Neural cell (in vitro differentiated cells): ENCODE data around the gene TBL1X. TPM values are rescaled to one million over a fixed set of nuclear protein-coding genes. Genes with fewer than 3 reads are reported as not detected.

ENCODE experiments used
- H2AFZ ChIP-seq: fragments of 200-600, 300-800 bp; sonication (generic), shearing (Covaris generic); 2 replicates; pipeline ENCODE4 v1.6.0; 2014; ENCODE audit warnings: low read depth, mild to moderate bottlenecking, antibody characterized with exemption, low read length, moderate library complexity
- H3F3A ChIP-seq: fragments of 200-600 bp; shearing (Covaris generic); 2 replicates; pipeline ENCODE4 v1.6.1; 2016; ENCODE audit warnings: mild to moderate bottlenecking, moderate library complexity, mixed read lengths, antibody characterized with exemption, low read length; ENCODE audit not compliant: insufficient read depth, poor library complexity, severe bottlenecking
- H3K27ac ChIP-seq: fragments of 200-600, 300-800 bp; sonication (generic), shearing (Covaris generic); 2 replicates; pipeline ENCODE4 v1.5.1; 2014; ENCODE audit warnings: mild to moderate bottlenecking, low read length, moderate library complexity
- H3K27me3 ChIP-seq: fragments of 300-800, 200-600 bp; sonication (generic), shearing (Covaris generic); 2 replicates; pipeline ENCODE4 v1.6.0; 2014; ENCODE audit warnings: mild to moderate bottlenecking, low read depth, low read length, moderate library complexity; ENCODE audit not compliant: insufficient read depth
- H3K36me3 ChIP-seq: fragments of 300-800, 200-600 bp; sonication (generic), shearing (Covaris generic); 2 replicates; pipeline ENCODE4 v1.5.1; 2014; ENCODE audit warnings: mild to moderate bottlenecking, antibody characterized with exemption, low read length, moderate library complexity; ENCODE audit not compliant: insufficient read depth
- H3K4me2 ChIP-seq: fragments of 300-800, 200-600 bp; sonication (generic), shearing (Covaris generic); 2 replicates; pipeline ENCODE4 v1.6.0; 2014; ENCODE audit warnings: mild to moderate bottlenecking, low read length
- H3K4me3 ChIP-seq: fragments of 300-800, 200-600 bp; sonication (generic), shearing (Covaris generic); 2 replicates; pipeline ENCODE4 v1.5.1; 2014; ENCODE audit warnings: mild to moderate bottlenecking, low read length, moderate library complexity
- H3K79me2 ChIP-seq: fragments of 200-600 bp; shearing (Covaris generic); replicated peaks from 2 replicates; pipeline ENCODE4 v1.6.0; 2014; ENCODE audit warnings: mild to moderate bottlenecking, low read length, moderate library complexity; ENCODE audit not compliant: insufficient read depth
- H3K9ac ChIP-seq: fragments of 300-800, 200-600 bp; sonication (generic), shearing (Covaris generic); 2 replicates; pipeline ENCODE4 v1.6.1; 2016; ENCODE audit warnings: mild to moderate bottlenecking, low read length, mixed read lengths
- H3K9me2 ChIP-seq: fragments of 200-600 bp; shearing (Covaris generic); 2 replicates; pipeline ENCODE4 v1.6.1; 2016; ENCODE audit warnings: mild to moderate bottlenecking, low read length, mixed read lengths; ENCODE audit not compliant: insufficient read depth
- H3K9me3 ChIP-seq: fragments of 200-600, 300-800 bp; sonication (generic), shearing (Covaris generic); 2 replicates; pipeline ENCODE4 v1.6.1; 2016; ENCODE audit warnings: mild to moderate bottlenecking, mixed run types, low read length, moderate library complexity, mixed read lengths
- H4K20me1 ChIP-seq: fragments of 200-600 bp; shearing (Covaris generic); 2 replicates; pipeline ENCODE4 v1.6.1; 2016; ENCODE audit warnings: mild to moderate bottlenecking, mixed run types; ENCODE audit not compliant: insufficient read depth
- EP300 ChIP-seq: fragments of 450-650 bp; conservative IDR thresholded peaks from 2 replicates; pipeline ENCODE4 v1.6.1; 2014; ENCODE audit warnings: antibody characterized with exemption, mild to moderate bottlenecking, moderate library complexity; ENCODE audit not compliant: poor library complexity, severe bottlenecking
- EZH2 ChIP-seq: fragments of 200-600, 300-800 bp; shearing (Covaris generic), sonication (generic); IDR thresholded peaks from 2 replicates; pipeline ENCODE4 v1.6.1; 2014; ENCODE audit warnings: antibody characterized with exemption, low read length, borderline replicate concordance, mild to moderate bottlenecking; ENCODE audit not compliant: insufficient read depth, poor library complexity, severe bottlenecking
- MXI1 ChIP-seq: fragments of 450-650 bp; conservative IDR thresholded peaks from 2 replicates; pipeline ENCODE4 v1.6.1; 2014; ENCODE audit warnings: antibody characterized with exemption, mild to moderate bottlenecking; ENCODE audit not compliant: poor library complexity, severe bottlenecking
- POLR2AphosphoS5 ChIP-seq: IDR thresholded peaks from 2 replicates; pipeline ENCODE4 v1.6.1; 2012
- RAD21 ChIP-seq: fragments of 450-650 bp; conservative IDR thresholded peaks from 2 replicates; pipeline ENCODE4 v1.6.1; 2014; ENCODE audit warnings: antibody characterized with exemption, mild to moderate bottlenecking, moderate library complexity
- SMC3 ChIP-seq: fragments of 450-650 bp; conservative IDR thresholded peaks from 2 replicates; pipeline ENCODE4 v1.6.1; 2014; ENCODE audit warnings: antibody characterized with exemption, mild to moderate bottlenecking, moderate library complexity; ENCODE audit not compliant: poor library complexity
- TAF1 ChIP-seq: IDR thresholded peaks from 2 replicates; pipeline ENCODE4 v1.6.1; 2012; ENCODE audit warnings: low read depth
- polyA plus RNA-seq: library from polyadenylated mRNA; depleted of rRNA; stranded (reverse); fragments of >200 nt; gene quantifications from 2 replicates; pipeline ENCODE4 v1.2.3, GENCODE V29; 2014
- TF ChIP-seq, protein P1 (sequence below): IDR thresholded peaks from 2 replicates; pipeline ENCODE4 v1.6.1; 2012; ENCODE audit warnings: borderline replicate concordance
- TF ChIP-seq, protein P2 (sequence below): fragments of 450-650 bp; IDR thresholded peaks from 2 replicates; pipeline ENCODE4 v1.5.1; 2014; ENCODE audit warnings: antibody characterized with exemption, mild to moderate bottlenecking, moderate library complexity; ENCODE audit not compliant: poor library complexity, severe bottlenecking

TBL1X gene
- polyA plus RNA-seq, 1 donor from 2014 or later = 2.2 TPM

GRCh38 chrX:9785944-9786797 lies 321.3 kb downstream of the TBL1X start, which contains the start of gene SHROOM2:
SHROOM2 (plus strand) TSS chrX:9786429; CDS start chrX:9786546, 117 bp downstream.
- Histone ChIP-seq H3K9me3 (no peaks in the 10 kb centered on the region), H3K27me3 (no peaks in the 10 kb centered on the region), H3K9ac (peak within 1 kb of the TSS; percentile 50), H2AFZ (no peak within 1 kb of the TSS), H3K79me2 (no peaks in the 10 kb centered on the region), H3K27ac (no peak within 1 kb of the TSS), H3K4me2 (no peak within 1 kb of the TSS), H3K9me2 (no peaks in the 10 kb centered on the region), H3K36me3 (no peaks in the 10 kb centered on the region), H4K20me1 (no peaks in the 10 kb centered on the region), H3F3A (no peaks in the 10 kb centered on the region), H3K4me3 (peak within 1 kb of the TSS; percentile 66)
- TF ChIP-seq, protein P1, sequence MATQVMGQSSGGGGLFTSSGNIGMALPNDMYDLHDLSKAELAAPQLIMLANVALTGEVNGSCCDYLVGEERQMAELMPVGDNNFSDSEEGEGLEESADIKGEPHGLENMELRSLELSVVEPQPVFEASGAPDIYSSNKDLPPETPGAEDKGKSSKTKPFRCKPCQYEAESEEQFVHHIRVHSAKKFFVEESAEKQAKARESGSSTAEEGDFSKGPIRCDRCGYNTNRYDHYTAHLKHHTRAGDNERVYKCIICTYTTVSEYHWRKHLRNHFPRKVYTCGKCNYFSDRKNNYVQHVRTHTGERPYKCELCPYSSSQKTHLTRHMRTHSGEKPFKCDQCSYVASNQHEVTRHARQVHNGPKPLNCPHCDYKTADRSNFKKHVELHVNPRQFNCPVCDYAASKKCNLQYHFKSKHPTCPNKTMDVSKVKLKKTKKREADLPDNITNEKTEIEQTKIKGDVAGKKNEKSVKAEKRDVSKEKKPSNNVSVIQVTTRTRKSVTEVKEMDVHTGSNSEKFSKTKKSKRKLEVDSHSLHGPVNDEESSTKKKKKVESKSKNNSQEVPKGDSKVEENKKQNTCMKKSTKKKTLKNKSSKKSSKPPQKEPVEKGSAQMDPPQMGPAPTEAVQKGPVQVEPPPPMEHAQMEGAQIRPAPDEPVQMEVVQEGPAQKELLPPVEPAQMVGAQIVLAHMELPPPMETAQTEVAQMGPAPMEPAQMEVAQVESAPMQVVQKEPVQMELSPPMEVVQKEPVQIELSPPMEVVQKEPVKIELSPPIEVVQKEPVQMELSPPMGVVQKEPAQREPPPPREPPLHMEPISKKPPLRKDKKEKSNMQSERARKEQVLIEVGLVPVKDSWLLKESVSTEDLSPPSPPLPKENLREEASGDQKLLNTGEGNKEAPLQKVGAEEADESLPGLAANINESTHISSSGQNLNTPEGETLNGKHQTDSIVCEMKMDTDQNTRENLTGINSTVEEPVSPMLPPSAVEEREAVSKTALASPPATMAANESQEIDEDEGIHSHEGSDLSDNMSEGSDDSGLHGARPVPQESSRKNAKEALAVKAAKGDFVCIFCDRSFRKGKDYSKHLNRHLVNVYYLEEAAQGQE = no peak
- no peak for TF ChIP-seq POLR2AphosphoS5
- no peak for TF ChIP-seq TAF1
- TF ChIP-seq MXI1 = no peak
- no peak for TF ChIP-seq EP300
- no peak for TF ChIP-seq RAD21
- no peak for TF ChIP-seq SMC3
- no peak for TF ChIP-seq EZH2
- TF ChIP-seq, protein P2, sequence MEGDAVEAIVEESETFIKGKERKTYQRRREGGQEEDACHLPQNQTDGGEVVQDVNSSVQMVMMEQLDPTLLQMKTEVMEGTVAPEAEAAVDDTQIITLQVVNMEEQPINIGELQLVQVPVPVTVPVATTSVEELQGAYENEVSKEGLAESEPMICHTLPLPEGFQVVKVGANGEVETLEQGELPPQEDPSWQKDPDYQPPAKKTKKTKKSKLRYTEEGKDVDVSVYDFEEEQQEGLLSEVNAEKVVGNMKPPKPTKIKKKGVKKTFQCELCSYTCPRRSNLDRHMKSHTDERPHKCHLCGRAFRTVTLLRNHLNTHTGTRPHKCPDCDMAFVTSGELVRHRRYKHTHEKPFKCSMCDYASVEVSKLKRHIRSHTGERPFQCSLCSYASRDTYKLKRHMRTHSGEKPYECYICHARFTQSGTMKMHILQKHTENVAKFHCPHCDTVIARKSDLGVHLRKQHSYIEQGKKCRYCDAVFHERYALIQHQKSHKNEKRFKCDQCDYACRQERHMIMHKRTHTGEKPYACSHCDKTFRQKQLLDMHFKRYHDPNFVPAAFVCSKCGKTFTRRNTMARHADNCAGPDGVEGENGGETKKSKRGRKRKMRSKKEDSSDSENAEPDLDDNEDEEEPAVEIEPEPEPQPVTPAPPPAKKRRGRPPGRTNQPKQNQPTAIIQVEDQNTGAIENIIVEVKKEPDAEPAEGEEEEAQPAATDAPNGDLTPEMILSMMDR = no peak

GRCh38 chrX:9786798-9787635 lies 322.2 kb downstream of the TBL1X start:
- H3K9me2 ChIP-seq = no peaks in the 10 kb centered on the region
- no peaks in the 10 kb centered on the region for H3F3A ChIP-seq
- H3K4me2 ChIP-seq = no peak overlapping the region
- H4K20me1 ChIP-seq = no peaks in the 10 kb centered on the region
- H3K79me2 ChIP-seq = no peaks in the 10 kb centered on the region
- H2AFZ ChIP-seq = no peak overlapping the region
- no peaks in the 10 kb centered on the region for H3K27me3 ChIP-seq
- no peak overlapping the region for H3K27ac ChIP-seq
- no peaks in the 10 kb centered on the region for H3K36me3 ChIP-seq
- peak overlapping the region; percentile 66 for H3K4me3 ChIP-seq
- no peak overlapping the region for H3K9ac ChIP-seq
- no peak for TF ChIP-seq MXI1
- TF ChIP-seq, protein P1 = no peak
- H3K9me3 ChIP-seq = no peaks in the 10 kb centered on the region
